WTC11 (cell line): ENCODE results near the gene RARB. TPM values are rescaled to one million over a fixed set of nuclear protein-coding genes. Genes with fewer than 3 reads are reported as not detected.

Source experiments
- ATAC-seq: fragments of 200-7000 bp; cut with Tn5 transposase; 2 replicates; pipeline ENCODE4 v1.10.0; 2021; ENCODE audit warnings: mild to moderate bottlenecking, moderate library complexity
- CTCF ChIA-PET: fragments of 300-600 bp; sonication (Branson Sonifier 250); formaldehyde crosslinking; loops from one replicate; lab custom pipeline; 2021; ENCODE audit warnings: antibody characterized with exemption; lab: Charles Lee
- POLR2A ChIA-PET: fragments of 350-600 bp; sonication (Branson Sonifier 250); formaldehyde crosslinking; loops from one replicate; lab custom pipeline; 2021; ENCODE audit warnings: antibody characterized with exemption; lab: Charles Lee
- DNase-seq: peaks from one replicate; pipeline ENCODE4 v3.0.0; 2021; ENCODE audit warnings: low spot score
- H3K27ac Mint-ChIP-seq: 2 replicates; pipeline ENCODE4 v1.8.0; 2021; ENCODE audit warnings: mixed read lengths
- H3K27me3 Mint-ChIP-seq: 2 replicates; pipeline ENCODE4 v1.8.0; 2021; ENCODE audit warnings: low read depth, mild to moderate bottlenecking, moderate library complexity, mixed read lengths
- H3K36me3 Mint-ChIP-seq: 2 replicates; pipeline ENCODE4 v1.8.0; 2021; ENCODE audit warnings: mixed read lengths
- H3K4me1 Mint-ChIP-seq: 2 replicates; pipeline ENCODE4 v1.8.0; 2022; ENCODE audit warnings: mixed read lengths
- H3K4me3 Mint-ChIP-seq: 2 replicates; pipeline ENCODE4 v1.8.0; 2021; ENCODE audit warnings: mild to moderate bottlenecking, moderate library complexity, mixed read lengths
- H3K9me3 Mint-ChIP-seq: 2 replicates; pipeline ENCODE4 v1.8.0; 2021; ENCODE audit warnings: mixed read lengths
- AFF4 ChIP-seq: sonication (generic); formaldehyde crosslinking; IDR thresholded peaks from 2 replicates; pipeline ENCODE4 v1.8.1; 2023; ENCODE audit warnings: mild to moderate bottlenecking, missing genetic modification reagents, borderline replicate concordance
- ARID4B ChIP-seq: sonication (generic); formaldehyde crosslinking; IDR thresholded peaks from 2 replicates; pipeline ENCODE4 v1.8.0; 2023; ENCODE audit warnings: missing genetic modification reagents, mild to moderate bottlenecking, borderline replicate concordance
- ATF6 ChIP-seq: sonication (generic); formaldehyde crosslinking; IDR thresholded peaks from 2 replicates; pipeline ENCODE4 v1.8.1; 2023; ENCODE audit warnings: mild to moderate bottlenecking, missing genetic modification reagents
- CBFB ChIP-seq: sonication (generic); formaldehyde crosslinking; IDR thresholded peaks from 2 replicates; pipeline ENCODE4 v1.8.1; 2022; ENCODE audit warnings: mild to moderate bottlenecking, low read depth, missing genetic modification reagents
- E2F4 ChIP-seq: sonication (generic); formaldehyde crosslinking; IDR thresholded peaks from 2 replicates; pipeline ENCODE4 v1.8.1; 2022; ENCODE audit warnings: low read depth, mild to moderate bottlenecking, moderate library complexity, missing genetic modification reagents, borderline replicate concordance
- FOXP1 ChIP-seq: sonication (generic); formaldehyde crosslinking; IDR thresholded peaks from 2 replicates; pipeline ENCODE4 v1.8.0; 2022; ENCODE audit warnings: missing genetic modification reagents, mild to moderate bottlenecking, moderate library complexity, borderline replicate concordance
- HMGXB4 ChIP-seq: sonication (generic); formaldehyde crosslinking; IDR thresholded peaks from 2 replicates; pipeline ENCODE4 v1.8.1; 2023; ENCODE audit warnings: mild to moderate bottlenecking, moderate library complexity, missing genetic modification reagents
- JAZF1 ChIP-seq: fragments of 250-450 bp; sonication (Bioruptor Pico); IDR thresholded peaks from 2 replicates; pipeline ENCODE4 v1.9.0; 2021; ENCODE audit warnings: moderate library complexity, mild to moderate bottlenecking, inconsistent platforms
- MYBL2 ChIP-seq: sonication (generic); formaldehyde crosslinking; IDR thresholded peaks from 2 replicates; pipeline ENCODE4 v1.8.1; 2023; ENCODE audit warnings: mild to moderate bottlenecking, moderate library complexity, missing genetic modification reagents
- NR1H2 ChIP-seq: sonication (generic); formaldehyde crosslinking; IDR thresholded peaks from 2 replicates; pipeline ENCODE4 v1.9.0; 2021; ENCODE audit warnings: mild to moderate bottlenecking, moderate library complexity, missing genetic modification reagents
- RORB ChIP-seq: fragments of 250-450 bp; sonication (Bioruptor Pico); IDR thresholded peaks from 2 replicates; pipeline ENCODE4 v1.9.0; 2021; ENCODE audit warnings: mild to moderate bottlenecking
- STAT6 ChIP-seq: sonication (generic); formaldehyde crosslinking; conservative IDR thresholded peaks from 2 replicates; pipeline ENCODE4 v1.8.1; 2023; ENCODE audit warnings: mild to moderate bottlenecking, low read depth, missing genetic modification reagents, moderate library complexity
- TCF7 ChIP-seq: sonication (generic); formaldehyde crosslinking; IDR thresholded peaks from 2 replicates; pipeline ENCODE4 v1.8.0; 2022; ENCODE audit warnings: mild to moderate bottlenecking, low read depth, missing genetic modification reagents, moderate library complexity
- TP53 ChIP-seq: sonication (generic); formaldehyde crosslinking; IDR thresholded peaks from 2 replicates; pipeline ENCODE4 v1.8.1; 2023; ENCODE audit warnings: mild to moderate bottlenecking, missing genetic modification reagents
- USF2 ChIP-seq: sonication (generic); formaldehyde crosslinking; IDR thresholded peaks from 2 replicates; pipeline ENCODE4 v1.8.1; 2023; ENCODE audit warnings: mild to moderate bottlenecking, missing genetic modification reagents, moderate library complexity
- ZNF121 ChIP-seq: sonication (generic); formaldehyde crosslinking; IDR thresholded peaks from 2 replicates; pipeline ENCODE4 v1.8.0; 2023; ENCODE audit warnings: missing genetic modification reagents
- ZNF416 ChIP-seq: fragments of 250-450 bp; sonication (Bioruptor Pico); IDR thresholded peaks from 2 replicates; pipeline ENCODE4 v1.9.0; 2021; ENCODE audit warnings: mild to moderate bottlenecking, inconsistent platforms
- ZSCAN18 ChIP-seq: fragments of 250-450 bp; sonication (Bioruptor Pico); IDR thresholded peaks from 2 replicates; pipeline ENCODE4 v2.1.2; 2022; ENCODE audit warnings: mild to moderate bottlenecking, moderate library complexity
- total RNA-seq: library from RNA; stranded (reverse); gene quantifications from 3 replicates; pipeline ENCODE4 v1.2.3, GENCODE V29; 2021

RARB gene
- total RNA-seq, 1 experiment from 2014 or later, result not detected

- no peak for TF ChIP-seq ATF6
- no peak for TF ChIP-seq TP53 (CRISPR knock-in tag)
- no peak for TF ChIP-seq USF2 (CRISPR knock-in tag)
- TF ChIP-seq HMGXB4 (CRISPR knock-in tag), result no peak
- TF ChIP-seq RORB, result no peak
- TF ChIP-seq MYBL2 (CRISPR knock-in tag), result no peak
These were observed 158.1 kb downstream of the RARB start (continued) for GRCh38 chr3:25586167-25586505.

GRCh38 chr3:25586553-25586952, 158.5 kb downstream of the RARB start:
- ChIA-PET CTCF (interaction anchor here (1.4 kb wide), 1 partner anchor 813 kb away, joined by 4 read pairs; no protein-coding TSS in a partner anchor), POLR2A (no interaction called here)
- ATAC-seq (no peak), DNase-seq (no peak)
- Mint-ChIP-seq H3K27ac (no peak overlapping the region), H3K27me3 (no peaks in the 10 kb centered on the region), H3K9me3 (peaks cover 22% of the 10 kb centered on the region), H3K36me3 (peaks cover 4% of the 10 kb centered on the region; the same call in 1 of the 2 replicates), H3K4me1 (no peaks in the 10 kb centered on the region), H3K4me3 (no peak overlapping the region)
- TF ChIP-seq STAT6 (CRISPR knock-in tag) (no peak), E2F4 (CRISPR knock-in tag) (no peak), FOXP1 (CRISPR knock-in tag) (no peak), ZSCAN18 (CRISPR knock-in tag) (no peak), ZNF416 (CRISPR knock-in tag) (no peak), NR1H2 (CRISPR knock-in tag) (no peak), ZNF121 (CRISPR knock-in tag) (no peak), ARID4B (CRISPR knock-in tag) (no peak), CBFB (CRISPR knock-in tag) (no peak), TCF7 (CRISPR knock-in tag) (no peak), JAZF1 (no peak), AFF4 (CRISPR knock-in tag) (no peak)
